GM12878 (cell line): ENCODE data around the gene RGS19. TPM values are rescaled to one million over a fixed set of nuclear protein-coding genes. Genes with fewer than 3 reads are reported as not detected.

ENCODE experiments used
- ATAC-seq: fragments of 200-7000 bp; cut with Tn5 transposase; 3 replicates; pipeline ENCODE4 v1.9.1; 2020; ENCODE audit warnings: mild to moderate bottlenecking, moderate library complexity
- BruUV-seq: library from RNA; stranded (reverse); fragments of 400-500 nt; replicated peaks from 2 replicates; lab custom pipeline; 2021; lab: Mats Ljungman, UMichigan
- CTCF ChIA-PET: fragments of 300-600 bp; sonication (Branson Sonifier 250); formaldehyde crosslinking; extraction: SDS; loops from one replicate; lab custom pipeline; 2021; ENCODE audit warnings: inconsistent platforms; lab: Yijun Ruan, JAX
- POLR2A ChIA-PET: fragments of 350-600 bp; formaldehyde crosslinking; extraction: SDS; loops from one replicate; lab custom pipeline; 2021; ENCODE audit warnings: inconsistent platforms; lab: Charles Lee
- RAD21 ChIA-PET: fragments of 300-600 bp; sonication (Branson Sonifier 250); formaldehyde crosslinking; loops from one replicate; lab custom pipeline; 2023; ENCODE audit warnings: antibody characterized with exemption; ENCODE audit not compliant: unreplicated experiment; lab: Charles Lee
- SMC1A ChIA-PET: fragments of 300-600 bp; sonication (Branson Sonifier 250); formaldehyde crosslinking; loops from one replicate; lab custom pipeline; 2023; ENCODE audit not compliant: unreplicated experiment, uncharacterized antibody; lab: Charles Lee
- DNase-seq: peaks from one replicate; pipeline ENCODE4 v3.0.0-alpha.2; 2011; ENCODE audit warnings: low read depth, low spot score
- FAIRE-seq: peaks from 3 replicates; lab custom pipeline; 2011; peaks lifted over from hg19 to GRCh38; lab: Jason Lieb, UNC
- H2AFZ ChIP-seq: 2 replicates; pipeline ENCODE4 v1.6.0; 2011; ENCODE audit warnings: low read depth, low read length, control low read depth; ENCODE audit not compliant: control insufficient read depth
- H3K27ac ChIP-seq: 2 replicates; pipeline ENCODE4 v1.5.1; 2011; ENCODE audit warnings: control low read depth; ENCODE audit not compliant: control insufficient read depth, insufficient read depth
- H3K27me3 ChIP-seq, 2 experiments: replicated peaks in 1 of 2; 2 replicates each; pipeline versions ENCODE4 v1.6.0 to v1.6.1; 2011; ENCODE audit warnings: low read length in 1 of 2; ENCODE audit not compliant: control insufficient read depth in 2 of 2, insufficient read depth in 2 of 2
- H3K36me3 ChIP-seq, 2 experiments: 2 replicates each; pipeline ENCODE4 v1.5.1; 2011; ENCODE audit warnings: low read length in 1 of 2; ENCODE audit not compliant: control insufficient read depth in 2 of 2, insufficient read depth in 2 of 2
- H3K4me1 ChIP-seq: 2 replicates; pipeline ENCODE4 v1.6.1; 2011; ENCODE audit warnings: mild to moderate bottlenecking, low read length, moderate library complexity, mixed read lengths; ENCODE audit not compliant: control insufficient read depth, insufficient read depth
- H3K4me2 ChIP-seq: 2 replicates; pipeline ENCODE4 v1.6.0; 2011; ENCODE audit warnings: control low read depth; ENCODE audit not compliant: control insufficient read depth, insufficient read depth
- H3K4me3 ChIP-seq: fragments of 200-600 bp; sonication (generic); 2 replicates; pipeline ENCODE4 v1.5.1; 2016
- H3K79me2 ChIP-seq: 2 replicates; pipeline ENCODE4 v1.6.0; 2011; ENCODE audit warnings: low read length; ENCODE audit not compliant: control insufficient read depth, insufficient read depth
- H3K9ac ChIP-seq: 2 replicates; pipeline ENCODE4 v1.8.0; 2011; ENCODE audit warnings: low read length, control low read depth, mixed read lengths; ENCODE audit not compliant: control insufficient read depth, insufficient read depth
- H3K9me3 ChIP-seq: replicated peaks from 3 replicates; pipeline ENCODE4 v1.5.1; 2011; ENCODE audit warnings: mild to moderate bottlenecking, low read length; ENCODE audit not compliant: control insufficient read depth, insufficient read depth
- H4K20me1 ChIP-seq: 2 replicates; pipeline ENCODE4 v1.6.0; 2011; ENCODE audit not compliant: control insufficient read depth, insufficient read depth
- E2F8 ChIP-seq: fragments of 450-650 bp; IDR thresholded peaks from 2 replicates; pipeline ENCODE4 v1.6.1; 2018; ENCODE audit warnings: mild to moderate bottlenecking, low read depth, moderate library complexity; ENCODE audit not compliant: partially characterized antibody
- POLR2AphosphoS2 ChIP-seq: IDR thresholded peaks from 2 replicates; pipeline ENCODE4 v1.6.1; 2011; ENCODE audit warnings: low read depth, mild to moderate bottlenecking, low read length, improper control_type of control experiment, moderate library complexity
- TCF7 ChIP-seq: IDR thresholded peaks from 2 replicates; pipeline ENCODE4 v1.6.1; 2014; ENCODE audit warnings: antibody characterized with exemption, borderline replicate concordance
- WGBS: methylation state at CpG from one replicate; pipeline ENCODE4 v1.1.6; 2016; ENCODE audit warnings: low lambda C conversion rate; ENCODE audit not compliant: insufficient replicate concordance, insufficient coverage; ENCODE audit errors: missing lambda C conversion rate; 5-methylcytosine and 5-hydroxymethylcytosine counted together
- in situ Hi-C: fragments of 300-500 bp; cut with MboI; formaldehyde crosslinking; loops from 9 replicates; pipeline ENCODE4 v1.14.3; 2018; ENCODE audit warnings: mixed read lengths
- intact Hi-C: fragments of 100-400 bp; cut with micrococcal nuclease; formaldehyde crosslinking; loops from one replicate; pipeline ENCODE4 v1.14.2; 2022; ENCODE audit not compliant: unreplicated experiment
- polyA plus RNA-seq, 11 experiments: library from polyadenylated mRNA; depleted of rRNA in 4 of 11; unstranded in 6 of 11; stranded (reverse) in 5 of 11; fragments of >200 nt; fragmentation: Nextera tagmentation in 4 of 11; fragmentation: Illumina TruSeq in 1 of 11; extraction: Ambion mirVana in 4 of 11; extraction: Trizol in 1 of 11; gene quantifications; 1 replicate in 1 of 11; 2 replicates in 10 of 11; pipeline versions ENCODE4 v1.2.1 to v1.2.3, GENCODE V29; 2011 to 2016; ENCODE audit warnings: inconsistent platforms in 2 of 11, missing spikeins in 2 of 11, low read depth in 1 of 11
- total RNA-seq, 4 experiments: library from RNA; depleted of rRNA in 3 of 4; stranded (reverse); fragments of >200 nt in 3 of 4; fragmentation: Illumina TruSeq in 1 of 4; extraction: Trizol in 1 of 4; gene quantifications; 2 replicates each; pipeline versions ENCODE4 v1.2.1 to v1.2.3, GENCODE V29; 2013 to 2021

The RGS19 gene
- total and polyA plus RNA-seq, 10 of the 15 experiments (the other 5 are each of a cell fraction or from before 2014, with no cell fraction given), result 0.82 to 62.4 (median 39.8) TPM

GRCh38 chr20:64070244-64070993 is 8.9 kb downstream of the RGS19 start:
- Histone ChIP-seq H3K9me3 (no peaks in the 10 kb centered on the region), H3K9ac (no peak overlapping the region), H3K79me2 (no peaks in the 10 kb centered on the region; the same call in none of the 2 replicates), H2AFZ (no peak overlapping the region), H3K27ac (no peak overlapping the region), H3K4me3 (no peak overlapping the region), H3K4me2 (no peak overlapping the region), H3K36me3 (peaks cover 3 to 22% of the 10 kb centered on the region in 2 experiments), H3K27me3 (no peaks in the 10 kb centered on the region), H3K4me1 (peaks cover 13% of the 10 kb centered on the region), H4K20me1 (no peaks in the 10 kb centered on the region)
- ChIA-PET SMC1A (interaction anchor here (0.6 to 0.9 kb wide), 2 partner anchors 17 to 31 kb away, joined by 3 to 4 read pairs; no protein-coding TSS in a partner anchor), RAD21 (interaction anchor here (0.8 kb wide), 1 partner anchor 32 kb away, joined by 3 read pairs; no protein-coding TSS in a partner anchor), POLR2A (interaction anchor here (1.3 kb wide), 1 partner anchor 9 kb away, joined by 4 read pairs; the partner anchor contains the start of gene RGS19), CTCF (interaction anchor here (1.2 to 2.3 kb wide), 5 partner anchors 8 to 31 kb away, joined by 5 to 10 read pairs (median 7); no protein-coding TSS in a partner anchor)
- no peak for DNase-seq
- intact Hi-C loops, result no loop called here
- FAIRE-seq, result no peak
- 0 out of 2 replicates have a peak, but pooled peaks have one; percentile 19 for TF ChIP-seq POLR2AphosphoS2
- TF ChIP-seq E2F8, result no peak
- no peak for TF ChIP-seq TCF7
- 80% methylated on average over 31 of the region's 31 CpGs for WGBS
- in situ Hi-C loops, result no loop called here
- BruUV-seq, result no TSS peak
- no peak for ATAC-seq
